NCI-H1417 (cell line): ENCODE data around the gene PIR.

Source experiments
- DNase-seq, 3 experiments: peaks; one replicate each; lab custom pipeline; 2025; lab: John Stamatoyannopoulos, UW

The PIR gene

GRCh38 chrX:15349046-15349445 is 144.1 kb downstream of the PIR start:
- DNase-seq, result peak; percentile 51 to 90 (median 62)

GRCh38 chrX:15345976-15346375 is 147.2 kb downstream of the PIR start:
- DNase-seq, result no peak

DNA sequence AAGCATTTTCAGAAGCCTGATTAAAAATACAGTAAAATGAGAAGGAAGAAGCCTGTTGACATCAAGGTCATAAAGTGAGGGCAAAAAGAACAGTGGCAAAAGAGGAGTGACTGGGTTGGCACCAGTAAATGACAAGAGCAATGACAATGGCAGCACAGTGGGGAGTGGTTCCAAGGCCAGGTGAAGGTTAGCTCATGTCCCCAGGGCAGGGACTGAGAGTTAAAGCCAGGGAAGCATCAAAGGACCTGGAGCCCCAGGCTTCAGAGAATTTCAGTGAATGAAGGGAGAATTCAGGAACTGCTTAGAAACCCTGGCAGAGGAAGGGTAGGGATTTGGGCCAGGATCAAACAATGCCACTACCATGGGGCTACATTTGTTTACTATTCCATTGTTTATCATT is 149.0 kb downstream of the PIR start:
- DNase-seq, result peak in 2 of 3 experiments; percentile 37 to 81

- peak in 1 of 3 experiments; percentile 34 for DNase-seq
Observed at GRCh38 chrX:15343075-15343476, 150.1 kb downstream of the PIR start.

- no peak for DNase-seq
Observed at GRCh38 chrX:15340867-15341266, 152.3 kb downstream of the PIR start.

GRCh38 chrX:15336023-15336413 is 157.1 kb downstream of the PIR start:
- DNase-seq, result peak in 2 of 3 experiments; percentile 62 to 88

- DNase-seq, result peak; percentile 96 to 99 (median 99)
Observed at GRCh38 chrX:15335135-15336022, 157.8 kb downstream of the PIR start, which contains the start of gene PIGA. TSS of gene PIGA (minus strand) at chrX:15335523. CDS start at chrX:15331930, 3,593 bp downstream.
